ENCODE measurements around the gene EVX2. TPM values are rescaled to one million over a fixed set of nuclear protein-coding genes. Genes with fewer than 3 reads are reported as not detected.

Gene EVX2
- total RNA-seq, 1 donor from 2014 or later: under 0.01 TPM

GRCh38 chr2:176114930-176115625, 31.3 kb upstream of the EVX2 start:
- peaks cover 93 to 97% (median 94%) of the 10 kb centered on the region in 3 donors for H3K27me3 ChIP-seq (ENCODE audit: control insufficient read depth in 3 of 3, insufficient read depth in 3 of 3, low read length in 3 of 3)
- no peak overlapping the region for H3K9ac ChIP-seq (ENCODE audit: low read depth in 1 of 3, low read length in 3 of 3)
- H3K9me3 ChIP-seq (ENCODE audit: control insufficient read depth in 3 of 3, low read length in 3 of 3): no peaks in the 10 kb centered on the region

GRCh38 chr2:176114120-176114929, 30.6 kb upstream of the EVX2 start:
- Histone ChIP-seq H3K9me3 (ENCODE audit: control insufficient read depth in 3 of 3, low read length in 3 of 3) (no peaks in the 10 kb centered on the region), H3K27me3 (ENCODE audit: control insufficient read depth in 3 of 3, insufficient read depth in 3 of 3, low read length in 3 of 3) (peaks cover 95 to 97% (median 95%) of the 10 kb centered on the region in 3 donors), H3K27ac (ENCODE audit: low read depth, low read length) (no peak overlapping the region), H3K36me3 (ENCODE audit: control insufficient read depth in 3 of 3, insufficient read depth in 3 of 3, low read length in 3 of 3) (no peaks in the 10 kb centered on the region), H3K4me1 (ENCODE audit: control insufficient read depth in 3 of 3, insufficient read depth in 3 of 3, low read length in 3 of 3) (peaks cover 6 to 9% (median 8%) of the 10 kb centered on the region in 3 donors), H3K4me3 (ENCODE audit: low read length in 3 of 3) (no peak overlapping the region), H3K9ac (ENCODE audit: low read depth in 1 of 3, low read length in 3 of 3) (no peak overlapping the region)

More at GRCh38 chr2:176114930-176115625, 31.3 kb upstream of the EVX2 start:
- Histone ChIP-seq H3K4me3 (ENCODE audit: low read length in 3 of 3) (no peak overlapping the region), H3K27ac (ENCODE audit: low read depth, low read length) (no peak overlapping the region), H3K36me3 (ENCODE audit: control insufficient read depth in 3 of 3, insufficient read depth in 3 of 3, low read length in 3 of 3) (no peaks in the 10 kb centered on the region), H3K4me1 (ENCODE audit: control insufficient read depth in 3 of 3, insufficient read depth in 3 of 3, low read length in 3 of 3) (peaks cover 6 to 9% (median 8%) of the 10 kb centered on the region in 3 donors)

GRCh38 chr2:176112375-176113302, 28.9 kb upstream of the EVX2 start:
- Histone ChIP-seq H3K36me3 (ENCODE audit: control insufficient read depth in 3 of 3, insufficient read depth in 3 of 3, low read length in 3 of 3) (no peaks in the 10 kb centered on the region), H3K27ac (ENCODE audit: low read depth, low read length) (no peak overlapping the region), H3K27me3 (ENCODE audit: control insufficient read depth in 3 of 3, insufficient read depth in 3 of 3, low read length in 3 of 3) (peaks cover 93 to 95% (median 94%) of the 10 kb centered on the region in 3 donors), H3K4me1 (ENCODE audit: control insufficient read depth in 3 of 3, insufficient read depth in 3 of 3, low read length in 3 of 3) (peaks cover 2 to 10% (median 4%) of the 10 kb centered on the region in 3 donors), H3K9ac (ENCODE audit: low read depth in 1 of 3, low read length in 3 of 3) (no peak overlapping the region), H3K9me3 (ENCODE audit: control insufficient read depth in 3 of 3, low read length in 3 of 3) (no peaks in the 10 kb centered on the region), H3K4me3 (ENCODE audit: low read length in 3 of 3) (no peak overlapping the region)

GRCh38 chr2:176111846-176112374, 28.1 kb upstream of the EVX2 start:
- Histone ChIP-seq H3K4me3 (ENCODE audit: low read length in 3 of 3) (no peak overlapping the region), H3K9me3 (ENCODE audit: control insufficient read depth in 3 of 3, low read length in 3 of 3) (no peaks in the 10 kb centered on the region), H3K4me1 (ENCODE audit: control insufficient read depth in 3 of 3, insufficient read depth in 3 of 3, low read length in 3 of 3) (peaks cover 4 to 11% (median 6%) of the 10 kb centered on the region in 3 donors), H3K36me3 (ENCODE audit: control insufficient read depth in 3 of 3, insufficient read depth in 3 of 3, low read length in 3 of 3) (no peaks in the 10 kb centered on the region), H3K27ac (ENCODE audit: low read depth, low read length) (no peak overlapping the region), H3K27me3 (ENCODE audit: control insufficient read depth in 3 of 3, insufficient read depth in 3 of 3, low read length in 3 of 3) (peaks cover 90 to 92% (median 92%) of the 10 kb centered on the region in 3 donors), H3K9ac (ENCODE audit: low read depth in 1 of 3, low read length in 3 of 3) (no peak overlapping the region)

GRCh38 chr2:176111309-176111663, 27.5 kb upstream of the EVX2 start:
- Histone ChIP-seq H3K4me3 (ENCODE audit: low read length in 3 of 3) (no peak overlapping the region), H3K4me1 (ENCODE audit: control insufficient read depth in 3 of 3, insufficient read depth in 3 of 3, low read length in 3 of 3) (peaks cover 8 to 9% (median 8%) of the 10 kb centered on the region in 3 donors), H3K27ac (ENCODE audit: low read depth, low read length) (no peak overlapping the region), H3K27me3 (ENCODE audit: control insufficient read depth in 3 of 3, insufficient read depth in 3 of 3, low read length in 3 of 3) (peaks cover 89 to 92% (median 90%) of the 10 kb centered on the region in 3 donors), H3K36me3 (ENCODE audit: control insufficient read depth in 3 of 3, insufficient read depth in 3 of 3, low read length in 3 of 3) (no peaks in the 10 kb centered on the region), H3K9ac (ENCODE audit: low read depth in 1 of 3, low read length in 3 of 3) (no peak overlapping the region), H3K9me3 (ENCODE audit: control insufficient read depth in 3 of 3, low read length in 3 of 3) (no peaks in the 10 kb centered on the region)

GRCh38 chr2:176110415-176111308, 26.9 kb upstream of the EVX2 start:
- no peak overlapping the region for H3K4me3 ChIP-seq (ENCODE audit: low read length in 3 of 3)
- H3K9ac ChIP-seq (ENCODE audit: low read depth in 1 of 3, low read length in 3 of 3): no peak overlapping the region
- peaks cover 89 to 92% (median 90%) of the 10 kb centered on the region in 3 donors for H3K27me3 ChIP-seq (ENCODE audit: control insufficient read depth in 3 of 3, insufficient read depth in 3 of 3, low read length in 3 of 3)
- no peak overlapping the region for H3K27ac ChIP-seq (ENCODE audit: low read depth, low read length)
- H3K9me3 ChIP-seq (ENCODE audit: control insufficient read depth in 3 of 3, low read length in 3 of 3): no peaks in the 10 kb centered on the region
- peaks cover 8 to 13% (median 9%) of the 10 kb centered on the region in 3 donors for H3K4me1 ChIP-seq (ENCODE audit: control insufficient read depth in 3 of 3, insufficient read depth in 3 of 3, low read length in 3 of 3)
- H3K36me3 ChIP-seq (ENCODE audit: control insufficient read depth in 3 of 3, insufficient read depth in 3 of 3, low read length in 3 of 3): no peaks in the 10 kb centered on the region

- peaks cover 90 to 93% (median 90%) of the 10 kb centered on the region in 3 donors for H3K27me3 ChIP-seq (ENCODE audit: control insufficient read depth in 3 of 3, insufficient read depth in 3 of 3, low read length in 3 of 3)
Observed at GRCh38 chr2:176109946-176110345, 26.2 kb upstream of the EVX2 start.

GRCh38 chr2:176109192-176109901, 25.6 kb upstream of the EVX2 start:
- H3K9ac ChIP-seq (ENCODE audit: low read depth in 1 of 3, low read length in 3 of 3): no peak overlapping the region

More at GRCh38 chr2:176109946-176110345, 26.2 kb upstream of the EVX2 start:
- Histone ChIP-seq H3K9ac (ENCODE audit: low read depth in 1 of 3, low read length in 3 of 3) (no peak overlapping the region), H3K4me1 (ENCODE audit: control insufficient read depth in 3 of 3, insufficient read depth in 3 of 3, low read length in 3 of 3) (peaks cover 8 to 15% (median 9%) of the 10 kb centered on the region in 3 donors), H3K4me3 (ENCODE audit: low read length in 3 of 3) (no peak overlapping the region), H3K27ac (ENCODE audit: low read depth, low read length) (no peak overlapping the region), H3K9me3 (ENCODE audit: control insufficient read depth in 3 of 3, low read length in 3 of 3) (no peaks in the 10 kb centered on the region), H3K36me3 (ENCODE audit: control insufficient read depth in 3 of 3, insufficient read depth in 3 of 3, low read length in 3 of 3) (no peaks in the 10 kb centered on the region)

More at GRCh38 chr2:176109192-176109901, 25.6 kb upstream of the EVX2 start:
- H3K27ac ChIP-seq (ENCODE audit: low read depth, low read length): no peak overlapping the region
- H3K27me3 ChIP-seq (ENCODE audit: control insufficient read depth in 3 of 3, insufficient read depth in 3 of 3, low read length in 3 of 3): peaks cover 90 to 93% (median 90%) of the 10 kb centered on the region in 3 donors
- no peaks in the 10 kb centered on the region for H3K36me3 ChIP-seq (ENCODE audit: control insufficient read depth in 3 of 3, insufficient read depth in 3 of 3, low read length in 3 of 3)
- H3K9me3 ChIP-seq (ENCODE audit: control insufficient read depth in 3 of 3, low read length in 3 of 3): no peaks in the 10 kb centered on the region
- H3K4me3 ChIP-seq (ENCODE audit: low read length in 3 of 3): no peak overlapping the region
- H3K4me1 ChIP-seq (ENCODE audit: control insufficient read depth in 3 of 3, insufficient read depth in 3 of 3, low read length in 3 of 3): peaks cover 8 to 21% (median 13%) of the 10 kb centered on the region in 3 donors
